Measurements from ENCODE around the gene SUPT4H1.

- no peak for TF ChIP-seq RFX5 (IDR thresholded peaks at IDR 0.05; ENCODE audit: low read depth, low read length)
- TF ChIP-seq MAZ (IDR thresholded peaks at IDR 0.05; ENCODE audit: borderline replicate concordance, low read depth, low read length) = no peak
- 0 out of 2 replicates have a peak, but pooled peaks have one; percentile 25 for TF ChIP-seq CTCF (conservative IDR thresholded peaks at IDR 0.05; ENCODE audit: low read depth, low read length)
- no peak for TF ChIP-seq USF2 (IDR thresholded peaks at IDR 0.05; ENCODE audit: low read depth, low read length)
- TF ChIP-seq MAFK (IDR thresholded peaks at IDR 0.05; ENCODE audit: low read depth, low read length) = no peak
- TF ChIP-seq POLR2A (IDR thresholded peaks at IDR 0.05; ENCODE audit: low read depth, low read length) = no peak
- no peak for TF ChIP-seq CHD1 (IDR thresholded peaks at IDR 0.05; ENCODE audit: low read depth, low read length)
- TF ChIP-seq FOS (IDR thresholded peaks at IDR 0.05; ENCODE audit: low read depth, low read length) = no peak
- TF ChIP-seq RAD21 (IDR thresholded peaks at IDR 0.05; ENCODE audit: low read length) = no peak
These were observed 22.8 kb downstream of the SUPT4H1 start for GRCh38 chr17:58329035-58329809.

All from IMR-90 (cell line).